Measurements from ENCODE around the gene CACNB4.

The CACNB4 gene

GRCh38 chr2:151922845-151923666 lies 175.8 kb downstream of the CACNB4 start:
- no peak for TF ChIP-seq CTCF (IDR thresholded peaks at IDR 0.05)

GRCh38 chr2:151919786-151920185 lies 179.1 kb downstream of the CACNB4 start:
- TF ChIP-seq CTCF (IDR thresholded peaks at IDR 0.05) = no peak

GRCh38 chr2:151918308-151918707 lies 180.5 kb downstream of the CACNB4 start:
- no peak for TF ChIP-seq CTCF (IDR thresholded peaks at IDR 0.05)

GRCh38 chr2:151916632-151917031 lies 182.2 kb downstream of the CACNB4 start:
- no peak for TF ChIP-seq CTCF (IDR thresholded peaks at IDR 0.05)

- no peak for TF ChIP-seq CTCF (IDR thresholded peaks at IDR 0.05)
Measured at GRCh38 chr2:151914989-151915628, 183.7 kb downstream of the CACNB4 start.

- TF ChIP-seq CTCF (IDR thresholded peaks at IDR 0.05) = no peak
Measured at GRCh38 chr2:151908204-151908882, 190.5 kb downstream of the CACNB4 start.

- TF ChIP-seq CTCF (IDR thresholded peaks at IDR 0.05) = no peak
Measured at GRCh38 chr2:151907286-151908203, 191.3 kb downstream of the CACNB4 start.
